Fibroblast of mammary gland (primary cell): ENCODE measurements around the gene DNASE2B.
A peak's percentile ranks its signal among the peaks of the same experiment; 100 is the strongest.

Experiments
- DNase-seq: peaks from one replicate; pipeline ENCODE4 v3.0.0-alpha.2; 2010; ENCODE audit warnings: low read depth
- H3K4me3 ChIP-seq: 2 replicates; pipeline ENCODE4 v1.5.1; 2011; ENCODE audit warnings: low read depth, mild to moderate bottlenecking, low read length, moderate library complexity; ENCODE audit not compliant: control insufficient read depth
- CTCF ChIP-seq: conservative IDR thresholded peaks from 2 replicates; pipeline ENCODE4 v1.5.1; 2011; ENCODE audit warnings: low read depth, low read length, inconsistent platforms; ENCODE audit not compliant: control insufficient read depth, insufficient read depth

DNASE2B gene

DNA sequence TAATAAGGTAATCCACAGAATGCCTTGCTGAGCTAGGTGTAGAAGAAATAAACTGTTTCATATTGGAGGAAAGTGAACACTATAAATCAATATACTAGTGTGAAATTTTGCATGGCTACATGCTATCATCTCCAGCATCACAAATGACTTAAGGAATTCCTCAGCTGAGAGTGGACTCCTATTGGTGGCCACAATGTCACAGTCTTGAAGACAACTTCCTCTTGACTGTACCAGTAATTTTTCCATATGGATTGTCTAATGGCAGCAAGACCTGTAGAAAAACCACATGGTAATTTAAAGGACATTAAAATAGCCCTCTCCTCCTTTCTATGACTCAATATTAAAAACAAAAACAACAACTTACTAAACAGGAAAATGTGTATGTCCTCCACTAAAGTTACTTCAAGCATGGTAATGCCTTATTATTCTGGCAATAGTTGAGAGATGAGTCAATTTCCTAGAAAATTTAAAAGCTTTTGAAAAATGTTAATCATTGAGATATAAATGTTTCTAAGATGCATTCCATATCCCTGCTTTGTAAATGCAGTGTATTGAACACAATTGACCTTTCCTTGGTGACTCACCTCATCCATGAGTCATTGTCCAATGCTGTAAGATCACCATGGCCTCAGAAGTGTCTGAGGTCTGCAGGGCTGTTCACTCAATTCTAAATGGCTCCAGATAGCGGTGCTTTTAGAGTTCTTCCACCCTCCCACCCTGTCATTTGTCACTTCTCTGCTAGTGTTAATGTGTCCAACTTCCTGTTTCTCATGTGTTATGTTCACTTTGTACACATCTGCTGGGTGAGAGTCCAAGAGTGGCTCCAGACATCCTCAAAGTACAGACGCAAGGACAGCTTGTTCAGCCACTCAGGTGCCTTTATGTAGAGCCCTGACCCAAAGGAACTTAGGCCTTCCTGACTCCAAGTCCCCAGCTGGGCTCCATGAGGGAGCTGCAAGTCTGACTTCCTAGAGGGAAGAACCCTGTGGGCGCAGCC is 32.8 kb upstream of the DNASE2B start:
- TF ChIP-seq CTCF, result no peak
- DNase-seq, result peak; percentile 99
- no peak overlapping the region for H3K4me3 ChIP-seq

- no peak overlapping the region for H3K4me3 ChIP-seq
- no peak for TF ChIP-seq CTCF
- DNase-seq, result peak; percentile 87
These were observed 31.5 kb upstream of the DNASE2B start for GRCh38 chr1:84366786-84367185.

DNA sequence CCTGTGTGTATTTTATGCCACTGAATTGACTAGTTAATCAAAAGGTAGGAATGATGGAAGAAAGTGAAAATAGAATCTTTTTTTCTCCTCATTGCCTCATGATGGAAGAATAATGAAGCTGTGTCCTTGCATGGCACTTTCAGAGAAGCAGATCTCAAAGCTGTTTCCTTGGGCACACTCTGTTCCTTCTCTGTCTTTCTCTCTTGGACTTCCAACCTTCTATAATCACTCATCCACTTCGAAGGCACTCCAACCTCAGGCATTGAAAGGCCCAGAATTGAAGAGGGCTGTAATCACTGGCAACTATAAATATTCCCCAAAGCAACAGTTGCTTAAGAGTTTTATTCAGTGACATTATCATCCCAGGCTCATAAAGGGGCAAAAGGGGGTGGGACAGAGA is 31.1 kb upstream of the DNASE2B start:
- TF ChIP-seq CTCF, result no peak
- no peak overlapping the region for H3K4me3 ChIP-seq
- no peak for DNase-seq

- no peak for TF ChIP-seq CTCF
These were observed 29.8 kb upstream of the DNASE2B start for GRCh38 chr1:84368441-84368840.

GRCh38 chr1:84370266-84370665 is 28.0 kb upstream of the DNASE2B start:
- no peak overlapping the region for H3K4me3 ChIP-seq
- no peak for TF ChIP-seq CTCF
- DNase-seq, result no peak

More at GRCh38 chr1:84368441-84368840, 29.8 kb upstream of the DNASE2B start:
- no peak overlapping the region for H3K4me3 ChIP-seq
- DNase-seq, result no peak

- DNase-seq, result peak; percentile 85
- no peak for TF ChIP-seq CTCF
- H3K4me3 ChIP-seq, result no peak overlapping the region
These were observed 27.4 kb upstream of the DNASE2B start for GRCh38 chr1:84370831-84371394.
